ENCODE results near the gene PRXL2B. TPM values are rescaled to one million over a fixed set of nuclear protein-coding genes. Genes with fewer than 3 reads are reported as not detected.

The PRXL2B gene
- total and polyA plus RNA-seq, 4 donors: 4.6 to 10.2 (median 8.1) TPM

GRCh38 chr1:2611621-2612437 lies 25.3 kb downstream of the PRXL2B start:
- Histone ChIP-seq H3K9ac (ENCODE audit: low read depth in 1 of 2, low read length in 2 of 2) (no peak overlapping the region), H3K4me1 (ENCODE audit: control insufficient read depth in 4 of 4, insufficient read depth in 4 of 4, low read length in 3 of 4) (no peaks in the 10 kb centered on the region), H3K27ac (ENCODE audit: low read depth in 1 of 2, low read length in 2 of 2) (no peak overlapping the region), H3K36me3 (ENCODE audit: control insufficient read depth in 4 of 4, insufficient read depth in 3 of 4, low read depth in 1 of 4, low read length in 3 of 4) (peaks cover 0 to 2% (median 0%) of the 10 kb centered on the region in 4 donors), H3K9me3 (ENCODE audit: control insufficient read depth in 4 of 4, low read length in 3 of 4) (peaks cover 2 to 8% (median 6%) of the 10 kb centered on the region in 4 donors), H3K27me3 (ENCODE audit: control insufficient read depth in 4 of 4, insufficient read depth in 4 of 4, low read length in 3 of 4) (no peaks in the 10 kb centered on the region), H3K4me3 (ENCODE audit: low read depth in 1 of 3, low read length in 3 of 3) (no peak overlapping the region)
- DNase-seq (ENCODE audit: low spot score): no peak
- 85% methylated on average over 19 of the region's 19 CpGs for WGBS
- TF ChIP-seq HNF4G (IDR thresholded peaks at IDR 0.05) (no peak), NR2F2 (IDR thresholded peaks at IDR 0.05) (no peak), FOXA2 (IDR thresholded peaks at IDR 0.05) (no peak)
- TF ChIP-seq, protein P1, sequence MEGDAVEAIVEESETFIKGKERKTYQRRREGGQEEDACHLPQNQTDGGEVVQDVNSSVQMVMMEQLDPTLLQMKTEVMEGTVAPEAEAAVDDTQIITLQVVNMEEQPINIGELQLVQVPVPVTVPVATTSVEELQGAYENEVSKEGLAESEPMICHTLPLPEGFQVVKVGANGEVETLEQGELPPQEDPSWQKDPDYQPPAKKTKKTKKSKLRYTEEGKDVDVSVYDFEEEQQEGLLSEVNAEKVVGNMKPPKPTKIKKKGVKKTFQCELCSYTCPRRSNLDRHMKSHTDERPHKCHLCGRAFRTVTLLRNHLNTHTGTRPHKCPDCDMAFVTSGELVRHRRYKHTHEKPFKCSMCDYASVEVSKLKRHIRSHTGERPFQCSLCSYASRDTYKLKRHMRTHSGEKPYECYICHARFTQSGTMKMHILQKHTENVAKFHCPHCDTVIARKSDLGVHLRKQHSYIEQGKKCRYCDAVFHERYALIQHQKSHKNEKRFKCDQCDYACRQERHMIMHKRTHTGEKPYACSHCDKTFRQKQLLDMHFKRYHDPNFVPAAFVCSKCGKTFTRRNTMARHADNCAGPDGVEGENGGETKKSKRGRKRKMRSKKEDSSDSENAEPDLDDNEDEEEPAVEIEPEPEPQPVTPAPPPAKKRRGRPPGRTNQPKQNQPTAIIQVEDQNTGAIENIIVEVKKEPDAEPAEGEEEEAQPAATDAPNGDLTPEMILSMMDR (IDR thresholded peaks at IDR 0.05; ENCODE audit: low read depth, low read length, missing input control): no peak

- Histone ChIP-seq H3K9ac (ENCODE audit: low read depth in 1 of 2, low read length in 2 of 2) (no peak overlapping the region), H3K4me3 (ENCODE audit: low read depth in 1 of 3, low read length in 3 of 3) (no peak overlapping the region), H3K4me1 (ENCODE audit: control insufficient read depth in 4 of 4, insufficient read depth in 4 of 4, low read length in 3 of 4) (no peaks in the 10 kb centered on the region), H3K27me3 (ENCODE audit: control insufficient read depth in 4 of 4, insufficient read depth in 4 of 4, low read length in 3 of 4) (no peaks in the 10 kb centered on the region), H3K36me3 (ENCODE audit: control insufficient read depth in 4 of 4, insufficient read depth in 3 of 4, low read depth in 1 of 4, low read length in 3 of 4) (peaks cover 0 to 2% (median 0%) of the 10 kb centered on the region in 4 donors), H3K27ac (ENCODE audit: low read depth in 1 of 2, low read length in 2 of 2) (no peak overlapping the region), H3K9me3 (ENCODE audit: control insufficient read depth in 4 of 4, low read length in 3 of 4) (peaks cover 2 to 8% (median 6%) of the 10 kb centered on the region in 4 donors)
- DNase-seq (ENCODE audit: low spot score): no peak
- TF ChIP-seq GABPA (IDR thresholded peaks at IDR 0.05 in 1 of 2, conservative IDR thresholded peaks at IDR 0.05 in 1 of 2) (no peak), JUND (IDR thresholded peaks at IDR 0.05) (no peak), RAD21 (IDR thresholded peaks at IDR 0.05) (no peak), NR2F2 (IDR thresholded peaks at IDR 0.05) (no peak), SP1 (IDR thresholded peaks at IDR 0.05) (no peak), HNF4G (IDR thresholded peaks at IDR 0.05) (no peak), YY1 (IDR thresholded peaks at IDR 0.05) (no peak), HNF4A (conservative IDR thresholded peaks at IDR 0.05) (no peak), FOXA1 (IDR thresholded peaks at IDR 0.05) (no peak), RXRA (IDR thresholded peaks at IDR 0.05) (no peak), MAX (IDR thresholded peaks at IDR 0.05) (no peak), EGR1 (IDR thresholded peaks at IDR 0.05; ENCODE audit: low read depth in 2 of 2) (no peak)
- TF ChIP-seq, protein P2, sequence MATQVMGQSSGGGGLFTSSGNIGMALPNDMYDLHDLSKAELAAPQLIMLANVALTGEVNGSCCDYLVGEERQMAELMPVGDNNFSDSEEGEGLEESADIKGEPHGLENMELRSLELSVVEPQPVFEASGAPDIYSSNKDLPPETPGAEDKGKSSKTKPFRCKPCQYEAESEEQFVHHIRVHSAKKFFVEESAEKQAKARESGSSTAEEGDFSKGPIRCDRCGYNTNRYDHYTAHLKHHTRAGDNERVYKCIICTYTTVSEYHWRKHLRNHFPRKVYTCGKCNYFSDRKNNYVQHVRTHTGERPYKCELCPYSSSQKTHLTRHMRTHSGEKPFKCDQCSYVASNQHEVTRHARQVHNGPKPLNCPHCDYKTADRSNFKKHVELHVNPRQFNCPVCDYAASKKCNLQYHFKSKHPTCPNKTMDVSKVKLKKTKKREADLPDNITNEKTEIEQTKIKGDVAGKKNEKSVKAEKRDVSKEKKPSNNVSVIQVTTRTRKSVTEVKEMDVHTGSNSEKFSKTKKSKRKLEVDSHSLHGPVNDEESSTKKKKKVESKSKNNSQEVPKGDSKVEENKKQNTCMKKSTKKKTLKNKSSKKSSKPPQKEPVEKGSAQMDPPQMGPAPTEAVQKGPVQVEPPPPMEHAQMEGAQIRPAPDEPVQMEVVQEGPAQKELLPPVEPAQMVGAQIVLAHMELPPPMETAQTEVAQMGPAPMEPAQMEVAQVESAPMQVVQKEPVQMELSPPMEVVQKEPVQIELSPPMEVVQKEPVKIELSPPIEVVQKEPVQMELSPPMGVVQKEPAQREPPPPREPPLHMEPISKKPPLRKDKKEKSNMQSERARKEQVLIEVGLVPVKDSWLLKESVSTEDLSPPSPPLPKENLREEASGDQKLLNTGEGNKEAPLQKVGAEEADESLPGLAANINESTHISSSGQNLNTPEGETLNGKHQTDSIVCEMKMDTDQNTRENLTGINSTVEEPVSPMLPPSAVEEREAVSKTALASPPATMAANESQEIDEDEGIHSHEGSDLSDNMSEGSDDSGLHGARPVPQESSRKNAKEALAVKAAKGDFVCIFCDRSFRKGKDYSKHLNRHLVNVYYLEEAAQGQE (IDR thresholded peaks at IDR 0.05): no peak
- TF ChIP-seq, protein P3, sequence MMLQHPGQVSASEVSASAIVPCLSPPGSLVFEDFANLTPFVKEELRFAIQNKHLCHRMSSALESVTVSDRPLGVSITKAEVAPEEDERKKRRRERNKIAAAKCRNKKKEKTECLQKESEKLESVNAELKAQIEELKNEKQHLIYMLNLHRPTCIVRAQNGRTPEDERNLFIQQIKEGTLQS (IDR thresholded peaks at IDR 0.05): no peak
- 90% methylated on average over 11 of the region's 11 CpGs for WGBS
These were observed 26.2 kb downstream of the PRXL2B start for GRCh38 chr1:2612591-2613365.
